Measurements from ENCODE around the gene GIMAP2.

Gene GIMAP2

GRCh38 chr7:150734254-150734653 lies 48.7 kb downstream of the GIMAP2 start:
- DNase-seq = no peak

DNA sequence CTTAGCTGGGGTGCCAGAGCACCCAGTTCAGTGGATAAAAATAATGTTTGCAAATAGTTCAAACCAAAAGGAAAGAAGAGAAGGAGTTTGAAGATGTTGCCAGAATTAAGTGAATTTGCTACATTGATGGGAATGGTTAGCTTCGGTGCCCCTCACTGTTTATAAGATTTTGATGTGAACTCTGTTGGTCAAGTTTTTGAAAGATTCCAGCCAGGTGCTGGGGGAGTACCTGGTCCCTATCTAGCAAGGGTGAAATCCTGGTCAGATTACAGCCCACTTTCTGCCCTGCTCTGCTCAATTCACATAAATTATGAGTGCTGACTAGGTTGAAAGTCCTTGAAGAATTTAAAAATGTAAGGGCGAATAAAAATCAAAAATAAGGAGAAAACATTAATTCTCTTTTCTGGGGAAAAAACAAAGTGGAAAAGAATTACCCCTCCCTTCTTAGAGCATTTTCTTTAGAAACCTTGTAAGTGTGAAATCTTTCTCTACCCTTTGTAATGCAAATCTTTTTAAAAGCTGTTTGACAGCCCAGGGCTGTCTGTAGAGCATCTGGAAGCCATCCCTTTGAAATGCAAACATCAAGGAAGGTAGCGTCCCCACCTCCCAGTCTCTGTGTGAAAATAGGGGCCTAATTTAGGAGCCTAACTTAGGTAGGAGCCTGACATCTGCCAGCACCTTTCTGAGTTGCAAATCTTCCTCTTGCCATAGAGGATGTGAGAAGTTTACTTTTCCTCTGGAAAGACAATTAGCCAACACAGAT lies 50.3 kb downstream of the GIMAP2 start:
- no peak for DNase-seq

DNA sequence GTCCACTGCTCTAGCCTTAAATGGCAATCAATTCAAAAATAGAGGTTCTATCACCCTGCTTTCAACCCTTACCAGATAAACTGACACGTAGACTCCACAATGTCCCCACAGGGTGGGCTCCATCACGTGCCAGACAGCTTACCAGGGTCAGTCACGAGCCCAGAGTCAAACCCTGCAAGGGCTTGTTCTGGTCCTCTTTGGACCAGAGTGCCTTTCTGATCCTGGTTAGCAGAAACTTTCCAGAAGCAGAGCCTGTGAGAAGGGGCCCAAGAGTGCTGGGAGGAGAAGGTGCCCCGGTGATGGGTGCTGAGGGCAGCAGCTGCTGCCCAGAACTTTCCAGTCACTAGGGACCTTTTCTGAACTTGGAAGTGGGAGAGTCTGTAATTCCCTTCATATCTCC lies 51.4 kb downstream of the GIMAP2 start:
- no peak for DNase-seq

DNA sequence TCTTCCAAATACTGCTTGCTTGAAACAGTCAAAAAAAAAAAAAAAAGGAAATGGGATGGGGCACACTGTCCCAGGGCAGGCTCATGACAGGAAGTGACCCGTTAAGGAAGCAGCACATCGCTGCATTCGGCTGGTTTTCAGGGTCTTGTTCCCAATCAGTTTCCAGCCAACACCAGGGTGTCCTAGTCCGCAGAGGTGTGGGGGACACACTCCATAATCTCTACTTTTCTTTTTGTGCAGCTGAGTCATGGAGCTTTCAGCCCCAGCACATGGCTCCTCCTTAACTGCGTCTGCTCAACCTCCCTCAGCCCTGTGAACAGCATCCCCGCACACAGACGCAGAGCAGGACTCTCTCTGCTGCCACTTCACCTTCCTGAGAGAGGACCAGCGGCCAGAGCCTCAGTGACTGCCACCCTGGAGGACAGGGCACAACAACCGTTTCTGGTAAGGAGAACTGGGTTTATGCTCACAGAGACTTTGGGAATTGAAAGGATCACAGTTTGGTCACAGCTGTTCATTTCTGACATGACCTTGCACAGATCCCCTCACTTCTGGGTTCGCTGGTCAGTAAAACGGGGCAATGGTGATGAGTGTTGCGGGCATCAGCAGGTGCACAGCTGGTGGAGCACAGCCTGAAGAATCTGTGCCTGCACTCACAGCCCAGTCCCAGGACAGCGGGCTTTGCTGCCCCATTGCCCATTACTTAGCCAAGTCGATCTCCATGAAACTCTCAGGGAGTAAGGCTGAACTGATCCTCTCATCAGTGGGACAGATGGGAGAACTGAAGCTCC lies 52.0 kb downstream of the GIMAP2 start, which contains the start of gene GIMAP5:
GIMAP5 (plus strand) TSS at position 154 of the 791 bp plus-strand sequence. CDS start 3,467 bp downstream, outside the sequence.
- DNase-seq = no peak

DNA sequence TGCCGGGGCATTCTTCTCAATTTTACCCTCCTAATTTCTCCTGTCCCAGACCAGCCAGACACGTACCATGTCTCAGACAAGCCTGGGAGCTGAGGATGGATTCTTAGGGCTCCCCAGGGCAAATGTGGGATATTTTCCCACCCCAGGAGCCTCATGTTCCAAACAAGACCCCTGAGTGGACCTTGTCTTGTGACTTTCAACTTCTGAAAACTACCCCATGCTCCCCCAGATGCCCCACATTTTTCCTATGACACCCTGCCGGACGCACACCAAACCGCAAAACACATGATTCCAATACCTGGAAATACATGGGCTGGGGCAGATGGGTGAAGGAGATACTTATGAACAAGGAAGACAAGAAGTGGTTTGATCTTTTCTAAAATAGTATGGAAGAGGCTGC lies 52.6 kb downstream of the GIMAP2 start:
- DNase-seq = no peak

DNA sequence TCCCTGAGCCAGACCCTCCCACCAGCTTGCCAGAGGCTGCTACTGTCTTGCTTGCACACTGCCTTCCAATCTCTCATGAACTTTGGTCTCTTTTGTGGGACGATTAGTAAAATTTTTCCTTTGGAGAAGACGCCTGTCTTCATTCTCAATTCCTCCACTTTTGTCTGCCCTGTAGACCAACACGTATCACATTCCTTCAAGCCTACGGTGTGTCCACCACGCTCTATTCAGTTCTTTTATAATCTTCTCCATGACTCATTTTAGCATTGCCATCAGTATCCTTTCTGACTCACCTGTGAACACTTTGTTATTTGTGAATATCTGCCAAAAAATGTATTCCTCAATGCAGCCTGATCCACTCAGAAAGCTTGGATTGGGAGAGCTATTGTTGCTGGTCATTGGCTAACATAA lies 53.1 kb downstream of the GIMAP2 start:
- no peak for DNase-seq

- DNase-seq = no peak
These were observed 53.5 kb downstream of the GIMAP2 start for GRCh38 chr7:150739033-150739432.

DNA sequence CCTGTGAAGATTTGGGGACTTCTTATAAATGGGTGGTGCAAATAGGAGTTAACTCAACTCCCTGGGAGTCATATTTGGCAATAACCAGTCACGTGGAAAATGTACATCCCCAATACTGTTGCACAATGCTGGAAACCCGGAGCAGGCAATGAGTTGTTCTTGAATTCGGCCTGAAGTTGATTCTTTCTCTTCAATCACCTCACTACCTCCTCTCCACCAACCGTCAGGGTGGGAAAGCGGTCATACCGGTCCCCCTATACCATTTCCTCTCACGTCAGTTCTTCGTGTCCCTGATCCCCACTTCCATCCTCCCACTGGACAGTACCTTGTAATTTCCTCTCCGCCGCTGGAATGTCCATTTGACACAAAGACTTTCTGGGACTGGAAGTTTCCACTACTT lies 54.5 kb downstream of the GIMAP2 start:
- no peak for DNase-seq

DNA sequence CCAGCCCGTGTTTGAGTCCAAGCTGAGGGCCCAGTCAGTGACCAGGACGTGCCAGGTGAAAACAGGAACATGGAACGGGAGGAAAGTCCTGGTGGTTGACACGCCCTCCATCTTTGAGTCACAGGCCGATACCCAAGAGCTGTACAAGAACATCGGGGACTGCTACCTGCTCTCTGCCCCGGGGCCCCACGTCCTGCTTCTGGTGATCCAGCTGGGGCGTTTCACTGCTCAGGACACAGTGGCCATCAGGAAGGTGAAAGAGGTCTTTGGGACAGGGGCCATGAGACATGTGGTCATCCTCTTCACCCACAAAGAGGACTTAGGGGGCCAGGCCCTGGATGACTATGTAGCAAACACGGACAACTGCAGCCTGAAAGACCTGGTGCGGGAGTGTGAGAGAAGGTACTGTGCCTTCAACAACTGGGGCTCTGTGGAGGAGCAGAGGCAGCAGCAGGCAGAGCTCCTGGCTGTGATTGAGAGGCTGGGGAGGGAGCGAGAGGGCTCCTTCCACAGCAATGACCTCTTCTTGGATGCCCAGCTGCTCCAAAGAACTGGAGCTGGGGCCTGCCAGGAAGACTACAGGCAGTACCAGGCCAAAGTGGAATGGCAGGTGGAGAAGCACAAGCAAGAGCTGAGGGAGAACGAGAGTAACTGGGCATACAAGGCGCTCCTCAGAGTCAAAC lies 56.9 kb downstream of the GIMAP2 start:
- DNase-seq = no peak

All from NCI-H1092 (cell line).